Measurements from ENCODE around the gene PARD3B.

Gene PARD3B

GRCh38 chr2:205190528-205190927 lies 645.3 kb downstream of the PARD3B start:
- H3K27me3 ChIP-seq (replicated peaks; ENCODE audit: control insufficient read depth, insufficient read depth, low read length), result no peaks in the 10 kb centered on the region
- no peak overlapping the region for H3K4me3 ChIP-seq (replicated peaks; ENCODE audit: low read depth, low read length)
- DNase-seq (ENCODE audit: extremely low read depth, insufficient read length), result no peak
- TF ChIP-seq CTCF (IDR thresholded peaks at IDR 0.05; ENCODE audit: insufficient read depth, low read length, poor library complexity, severe bottlenecking), result no peak
- no peaks in the 10 kb centered on the region for H3K36me3 ChIP-seq (ENCODE audit: control insufficient read depth, insufficient read depth, low read length)

- no peaks in the 10 kb centered on the region for H3K36me3 ChIP-seq (ENCODE audit: control insufficient read depth, insufficient read depth, low read length)
- DNase-seq (ENCODE audit: extremely low read depth, insufficient read length), result no peak
- H3K4me3 ChIP-seq (replicated peaks; ENCODE audit: low read depth, low read length), result no peak overlapping the region
- TF ChIP-seq CTCF (IDR thresholded peaks at IDR 0.05; ENCODE audit: insufficient read depth, low read length, poor library complexity, severe bottlenecking), result no peak
- H3K27me3 ChIP-seq (replicated peaks; ENCODE audit: control insufficient read depth, insufficient read depth, low read length), result no peaks in the 10 kb centered on the region
These were observed 648.0 kb downstream of the PARD3B start for GRCh38 chr2:205193125-205193835.

- no peaks in the 10 kb centered on the region for H3K27me3 ChIP-seq (replicated peaks; ENCODE audit: control insufficient read depth, insufficient read depth, low read length)
- no peak for TF ChIP-seq CTCF (IDR thresholded peaks at IDR 0.05; ENCODE audit: insufficient read depth, low read length, poor library complexity, severe bottlenecking)
- no peaks in the 10 kb centered on the region for H3K36me3 ChIP-seq (ENCODE audit: control insufficient read depth, insufficient read depth, low read length)
- no peak for DNase-seq (ENCODE audit: extremely low read depth, insufficient read length)
- no peak overlapping the region for H3K4me3 ChIP-seq (replicated peaks; ENCODE audit: low read depth, low read length)
These were observed 648.6 kb downstream of the PARD3B start for GRCh38 chr2:205193836-205194228.

- TF ChIP-seq CTCF (IDR thresholded peaks at IDR 0.05; ENCODE audit: insufficient read depth, low read length, poor library complexity, severe bottlenecking), result no peak
- no peak for DNase-seq (ENCODE audit: extremely low read depth, insufficient read length)
- no peak overlapping the region for H3K4me3 ChIP-seq (replicated peaks; ENCODE audit: low read depth, low read length)
- no peaks in the 10 kb centered on the region for H3K36me3 ChIP-seq (ENCODE audit: control insufficient read depth, insufficient read depth, low read length)
- no peaks in the 10 kb centered on the region for H3K27me3 ChIP-seq (replicated peaks; ENCODE audit: control insufficient read depth, insufficient read depth, low read length)
These were observed 652.3 kb downstream of the PARD3B start for GRCh38 chr2:205197468-205198139.

GRCh38 chr2:205198140-205198525 lies 652.9 kb downstream of the PARD3B start:
- no peaks in the 10 kb centered on the region for H3K36me3 ChIP-seq (ENCODE audit: control insufficient read depth, insufficient read depth, low read length)
- no peak for DNase-seq (ENCODE audit: extremely low read depth, insufficient read length)
- no peaks in the 10 kb centered on the region for H3K27me3 ChIP-seq (replicated peaks; ENCODE audit: control insufficient read depth, insufficient read depth, low read length)
- H3K4me3 ChIP-seq (replicated peaks; ENCODE audit: low read depth, low read length), result no peak overlapping the region
- TF ChIP-seq CTCF (IDR thresholded peaks at IDR 0.05; ENCODE audit: insufficient read depth, low read length, poor library complexity, severe bottlenecking), result no peak
